ENCODE data around the gene GIPC2.

The GIPC2 gene

GRCh38 chr1:78145105-78145580 lies 99.4 kb downstream of the GIPC2 start:
- no peak for DNase-seq (ENCODE audit: low read depth)

- DNase-seq (ENCODE audit: low read depth): no peak
Measured at GRCh38 chr1:78146205-78146771, 100.5 kb downstream of the GIPC2 start.

- DNase-seq (ENCODE audit: low read depth): no peak
Measured at GRCh38 chr1:78147031-78147430, 101.3 kb downstream of the GIPC2 start.

GRCh38 chr1:78153092-78153736 lies 107.4 kb downstream of the GIPC2 start:
- no peak for DNase-seq (ENCODE audit: low read depth)

- DNase-seq (ENCODE audit: low read depth): no peak
Measured at GRCh38 chr1:78155121-78155520, 109.4 kb downstream of the GIPC2 start.

- no peak for DNase-seq (ENCODE audit: low read depth)
Measured at GRCh38 chr1:78156805-78157521, 111.2 kb downstream of the GIPC2 start.

- no peak for DNase-seq (ENCODE audit: low read depth)
Measured at GRCh38 chr1:78165816-78166215, 120.0 kb downstream of the GIPC2 start.

- no peak for DNase-seq (ENCODE audit: low read depth)
Measured at GRCh38 chr1:78168306-78168705, 122.5 kb downstream of the GIPC2 start.

- DNase-seq (ENCODE audit: low read depth): no peak
Measured at GRCh38 chr1:78170859-78171258, 125.1 kb downstream of the GIPC2 start.

GRCh38 chr1:78171736-78172590 lies 126.2 kb downstream of the GIPC2 start:
- no peak for DNase-seq (ENCODE audit: low read depth)

- DNase-seq (ENCODE audit: low read depth): no peak
Measured at GRCh38 chr1:78176448-78176847, 130.7 kb downstream of the GIPC2 start.

GRCh38 chr1:78177708-78178270 lies 132.0 kb downstream of the GIPC2 start:
- no peak for DNase-seq (ENCODE audit: low read depth)

GRCh38 chr1:78178816-78179215 lies 133.1 kb downstream of the GIPC2 start:
- DNase-seq (ENCODE audit: low read depth): no peak

- DNase-seq (ENCODE audit: low read depth): no peak
Measured at GRCh38 chr1:78184460-78185072, 138.8 kb downstream of the GIPC2 start.

Data from activated T-cell treated with anti-CD3 and anti-CD28 coated beads for 1 hour (primary cell).